Measurements from ENCODE around the gene APC. TPM values are rescaled to one million over a fixed set of nuclear protein-coding genes. Genes with fewer than 3 reads are reported as not detected.

Gene APC
- total RNA-seq, 1 experiment from 2014 or later = 24.9 TPM

DNA sequence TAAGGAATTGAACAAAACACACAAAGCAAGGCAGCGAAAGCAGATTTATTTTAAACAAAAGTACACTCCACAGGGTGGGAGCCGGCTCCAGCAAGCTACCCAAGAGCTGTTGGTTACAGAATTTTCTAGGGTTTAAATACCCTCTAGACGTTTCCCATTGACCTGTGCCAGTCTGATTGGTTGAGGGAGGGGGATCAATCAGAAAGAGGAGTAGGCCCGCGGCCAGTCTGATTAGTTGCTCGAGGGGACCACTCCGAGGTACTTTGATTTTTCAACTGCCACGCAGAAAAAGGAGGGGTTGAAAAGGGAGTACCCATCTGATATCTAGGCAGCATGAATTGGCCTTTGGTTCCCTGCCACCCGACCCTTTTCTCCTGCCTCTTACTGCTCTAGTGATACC is 124.4 kb downstream of the APC start:
- no TSS peak for BruUV-seq (replicated peaks)
- H3K27me3 Mint-ChIP-seq (ENCODE audit: insufficient read depth, unreplicated experiment) = peaks cover 14% of the 10 kb centered on the region
- intact Hi-C loops (cut with micrococcal nuclease) = loop anchor here (5.0 kb wide), 3 partner anchors 60 to 115 kb away; partner anchors contain the start of genes DCP2 and REEP5
- ChIA-PET CTCF (no interaction called here), POLR2A (interaction anchor here (1.2 to 2.8 kb wide), 6 partner anchors 10 to 124 kb away, joined by 3 to 21 read pairs (median 12); partner anchors contain the start of genes APC and REEP5)
- no peak for DNase-seq (ENCODE audit: unreplicated experiment)
- peaks cover 13% of the 10 kb centered on the region for H3K4me1 Mint-ChIP-seq (ENCODE audit: insufficient read depth, unreplicated experiment)
- TF ChIP-seq, protein P1, sequence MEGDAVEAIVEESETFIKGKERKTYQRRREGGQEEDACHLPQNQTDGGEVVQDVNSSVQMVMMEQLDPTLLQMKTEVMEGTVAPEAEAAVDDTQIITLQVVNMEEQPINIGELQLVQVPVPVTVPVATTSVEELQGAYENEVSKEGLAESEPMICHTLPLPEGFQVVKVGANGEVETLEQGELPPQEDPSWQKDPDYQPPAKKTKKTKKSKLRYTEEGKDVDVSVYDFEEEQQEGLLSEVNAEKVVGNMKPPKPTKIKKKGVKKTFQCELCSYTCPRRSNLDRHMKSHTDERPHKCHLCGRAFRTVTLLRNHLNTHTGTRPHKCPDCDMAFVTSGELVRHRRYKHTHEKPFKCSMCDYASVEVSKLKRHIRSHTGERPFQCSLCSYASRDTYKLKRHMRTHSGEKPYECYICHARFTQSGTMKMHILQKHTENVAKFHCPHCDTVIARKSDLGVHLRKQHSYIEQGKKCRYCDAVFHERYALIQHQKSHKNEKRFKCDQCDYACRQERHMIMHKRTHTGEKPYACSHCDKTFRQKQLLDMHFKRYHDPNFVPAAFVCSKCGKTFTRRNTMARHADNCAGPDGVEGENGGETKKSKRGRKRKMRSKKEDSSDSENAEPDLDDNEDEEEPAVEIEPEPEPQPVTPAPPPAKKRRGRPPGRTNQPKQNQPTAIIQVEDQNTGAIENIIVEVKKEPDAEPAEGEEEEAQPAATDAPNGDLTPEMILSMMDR (IDR thresholded peaks at IDR 0.05; ENCODE audit: unreplicated experiment) = no peak
- peak overlapping the region; percentile 88 for H3K4me3 Mint-ChIP-seq (ENCODE audit: unreplicated experiment)
- H3K27ac Mint-ChIP-seq (ENCODE audit: low read depth, unreplicated experiment) = peak overlapping the region; percentile 94
- no peaks in the 10 kb centered on the region for H3K9me3 Mint-ChIP-seq (ENCODE audit: unreplicated experiment)
- H3K36me3 Mint-ChIP-seq (ENCODE audit: insufficient read depth, unreplicated experiment) = peaks cover 46% of the 10 kb centered on the region

DNA sequence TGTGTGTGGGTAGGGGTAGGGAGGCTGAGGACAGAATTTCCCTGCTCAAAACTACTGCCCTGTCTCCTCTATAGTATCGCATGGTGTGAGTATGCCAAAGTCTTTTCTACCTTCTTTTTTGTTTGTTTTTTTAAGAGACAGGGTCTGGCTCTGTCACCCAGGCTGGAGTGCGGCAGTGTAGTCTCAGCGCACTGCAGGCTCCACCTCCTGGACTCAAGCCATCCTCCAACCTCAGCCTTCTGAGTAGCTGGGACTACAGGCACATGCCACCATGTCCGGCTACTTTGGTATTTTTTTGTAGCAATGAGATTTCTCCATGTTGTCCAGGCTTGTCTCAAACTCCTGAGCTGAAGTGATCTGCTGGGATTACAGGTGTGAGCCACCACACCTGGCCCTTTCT is 125.9 kb downstream of the APC start:
- BruUV-seq (replicated peaks) = no TSS peak
- no peaks in the 10 kb centered on the region for H3K9me3 Mint-ChIP-seq (ENCODE audit: unreplicated experiment)

DNA sequence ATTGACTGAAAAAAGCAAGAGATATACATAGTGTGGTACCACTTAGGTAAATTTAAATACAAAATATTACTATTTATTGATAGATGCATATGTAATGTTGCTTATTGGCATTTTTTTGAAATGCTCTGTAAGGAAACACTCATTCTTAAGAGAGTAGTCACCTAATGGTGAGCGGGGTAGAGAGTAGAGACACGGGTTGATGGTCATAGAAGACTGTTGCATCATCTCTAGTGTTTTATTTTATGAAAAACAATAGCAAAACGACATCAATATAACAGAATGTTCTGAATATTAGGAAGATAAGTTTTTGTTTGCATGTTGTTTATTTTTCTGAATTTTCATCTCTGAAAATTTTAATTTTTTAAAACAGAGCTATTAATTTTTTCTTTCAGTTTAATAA is 127.4 kb downstream of the APC start:
- Mint-ChIP-seq H3K4me3 (ENCODE audit: unreplicated experiment) (no peak overlapping the region), H3K4me1 (ENCODE audit: insufficient read depth, unreplicated experiment) (peaks cover 13% of the 10 kb centered on the region), H3K27me3 (ENCODE audit: insufficient read depth, unreplicated experiment) (no peaks in the 10 kb centered on the region), H3K9me3 (ENCODE audit: unreplicated experiment) (no peaks in the 10 kb centered on the region), H3K36me3 (ENCODE audit: insufficient read depth, unreplicated experiment) (peaks cover 77% of the 10 kb centered on the region), H3K27ac (ENCODE audit: low read depth, unreplicated experiment) (no peak overlapping the region)
- ChIA-PET CTCF (interaction anchor here (0.6 to 1.3 kb wide), 3 partner anchors 10 to 688 kb away, joined by 3 to 4 read pairs (median 3); no protein-coding TSS in a partner anchor), POLR2A (interaction anchor here (0.6 kb wide), 2 partner anchors 39 to 161 kb away, joined by 3 to 4 read pairs; no protein-coding TSS in a partner anchor)
- TF ChIP-seq, protein P1 (IDR thresholded peaks at IDR 0.05; ENCODE audit: unreplicated experiment) = no peak
- no peak for DNase-seq (ENCODE audit: unreplicated experiment)
- intact Hi-C loops (cut with micrococcal nuclease) = no loop called here
- no TSS peak for BruUV-seq (replicated peaks)

More for the DNA sequence above, 125.9 kb downstream of the APC start:
- H3K27ac Mint-ChIP-seq (ENCODE audit: low read depth, unreplicated experiment) = no peak overlapping the region
- TF ChIP-seq, protein P1 (IDR thresholded peaks at IDR 0.05; ENCODE audit: unreplicated experiment) = no peak
- ChIA-PET CTCF (interaction anchor here (0.7 kb wide), 1 partner anchor 84 kb away, joined by 3 read pairs; no protein-coding TSS in a partner anchor), POLR2A (interaction anchor here (0.7 to 2.2 kb wide), 6 partner anchors 15 to 111 kb away, joined by 3 to 6 read pairs (median 4); partner anchors contain the start of gene REEP5)
- DNase-seq (ENCODE audit: unreplicated experiment) = no peak
- intact Hi-C loops (cut with micrococcal nuclease) = loop anchor here (5.0 kb wide), 3 partner anchors 59 to 114 kb away; partner anchors contain the start of genes DCP2 and REEP5
- H3K4me1 Mint-ChIP-seq (ENCODE audit: insufficient read depth, unreplicated experiment) = peaks cover 13% of the 10 kb centered on the region
- peak overlapping the region; percentile 88 for H3K4me3 Mint-ChIP-seq (ENCODE audit: unreplicated experiment)
- H3K36me3 Mint-ChIP-seq (ENCODE audit: insufficient read depth, unreplicated experiment) = peaks cover 61% of the 10 kb centered on the region
- no peaks in the 10 kb centered on the region for H3K27me3 Mint-ChIP-seq (ENCODE audit: insufficient read depth, unreplicated experiment)

DNA sequence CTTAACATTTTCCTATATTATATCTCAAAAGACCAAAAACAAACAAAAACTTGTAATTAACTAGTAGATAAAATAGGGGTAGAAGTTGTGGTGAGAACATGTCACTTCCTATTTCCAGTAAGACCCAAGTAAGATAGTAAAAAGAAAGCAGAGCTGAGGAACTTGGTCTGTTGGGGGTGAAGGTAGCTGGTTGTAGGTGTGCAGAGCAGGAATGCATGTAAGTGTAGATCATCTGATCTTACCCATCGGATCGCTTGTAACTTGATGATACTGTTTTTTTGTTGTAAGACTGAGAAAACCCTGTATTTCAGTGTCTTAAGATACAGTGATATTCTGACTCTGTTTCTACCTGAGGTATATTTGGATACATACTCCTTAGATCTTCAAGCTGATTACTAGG is 129.1 kb downstream of the APC start:
- Mint-ChIP-seq H3K27me3 (ENCODE audit: insufficient read depth, unreplicated experiment) (no peaks in the 10 kb centered on the region), H3K27ac (ENCODE audit: low read depth, unreplicated experiment) (no peak overlapping the region), H3K36me3 (ENCODE audit: insufficient read depth, unreplicated experiment) (peaks cover 81% of the 10 kb centered on the region), H3K4me3 (ENCODE audit: unreplicated experiment) (no peak overlapping the region), H3K4me1 (ENCODE audit: insufficient read depth, unreplicated experiment) (peaks cover 13% of the 10 kb centered on the region), H3K9me3 (ENCODE audit: unreplicated experiment) (no peaks in the 10 kb centered on the region)
- DNase-seq (ENCODE audit: unreplicated experiment) = no peak
- ChIA-PET POLR2A (interaction anchor here (1.5 kb wide), 1 partner anchor 12 kb away, joined by 6 read pairs; no protein-coding TSS in a partner anchor), CTCF (interaction anchor here (1.0 kb wide), 1 partner anchor 18 kb away, joined by 4 read pairs; no protein-coding TSS in a partner anchor)
- no TSS peak for BruUV-seq (replicated peaks)
- TF ChIP-seq, protein P1 (IDR thresholded peaks at IDR 0.05; ENCODE audit: unreplicated experiment) = no peak
- intact Hi-C loops (cut with micrococcal nuclease) = no loop called here
